K562 (cell line): ENCODE data around the gene MAP3K4. TPM values are rescaled to one million over a fixed set of nuclear protein-coding genes. Genes with fewer than 3 reads are reported as not detected.

Experiments used
- ARNT ChIP-seq, 2 experiments: fragments of 450-650 bp; IDR thresholded peaks; 2 replicates each; pipeline ENCODE4 v1.6.1; 2016; ENCODE audit warnings: mild to moderate bottlenecking in 1 of 2
- ATF6 ChIP-seq: sonication (generic); formaldehyde crosslinking; IDR thresholded peaks from 2 replicates; pipeline ENCODE4 v1.4.0; 2020; ENCODE audit warnings: mild to moderate bottlenecking, missing genetic modification reagents
- CC2D1A ChIP-seq: fragments of 450-650 bp; IDR thresholded peaks from 2 replicates; pipeline ENCODE4 v1.6.1; 2017; ENCODE audit warnings: mild to moderate bottlenecking
- CGGBP1 ChIP-seq: fragments of 250-450 bp; sonication (Bioruptor Pico); IDR thresholded peaks from 2 replicates; pipeline ENCODE4 v1.9.0; 2021; ENCODE audit warnings: mild to moderate bottlenecking
- CTBP1 ChIP-seq: fragments of 450-650 bp; IDR thresholded peaks from 2 replicates; pipeline ENCODE4 v1.6.1; 2016; ENCODE audit warnings: borderline replicate concordance
- DIDO1 ChIP-seq: fragments of 450-650 bp; IDR thresholded peaks from 2 replicates; pipeline ENCODE4 v1.6.1; 2016; ENCODE audit warnings: low read depth, missing biosample characterization, missing genetic modification characterization
- ETV1 ChIP-seq: fragments of 450-650 bp; conservative IDR thresholded peaks from 2 replicates; pipeline ENCODE4 v1.6.1; 2016; ENCODE audit warnings: missing genetic modification characterization, control low read depth, low read depth, missing compliant biosample characterization
- KDM2B ChIP-seq: fragments of 250-450 bp; sonication (Bioruptor Pico); IDR thresholded peaks from 2 replicates; pipeline ENCODE4 v1.8.0; 2021; ENCODE audit warnings: mild to moderate bottlenecking, moderate library complexity
- MYC ChIP-seq, 2 experiments: fragments of 250-450 bp in 1 of 2; sonication (Bioruptor Pico) in 1 of 2; IDR thresholded peaks; 2 replicates each; pipeline versions ENCODE4 v1.5.1 to v1.6.1; 2012 to 2021; ENCODE audit warnings: low read depth in 2 of 2, borderline replicate concordance in 1 of 2, improper control_type of control experiment in 1 of 2, low read length in 1 of 2, mild to moderate bottlenecking in 1 of 2, moderate library complexity in 1 of 2
- NCOA1 ChIP-seq: fragments of 450-650 bp; IDR thresholded peaks from 2 replicates; pipeline ENCODE4 v1.6.1; 2016; ENCODE audit warnings: low read depth
- NCOA4 ChIP-seq: fragments of 450-650 bp; IDR thresholded peaks from 2 replicates; pipeline ENCODE4 v1.6.1; 2018; ENCODE audit warnings: mild to moderate bottlenecking; ENCODE audit not compliant: partially characterized antibody
- RAD51 ChIP-seq: fragments of 450-650 bp; IDR thresholded peaks from 2 replicates; pipeline ENCODE4 v1.7.1; 2016; ENCODE audit warnings: low read depth, mild to moderate bottlenecking, borderline replicate concordance
- SETDB1 ChIP-seq: IDR thresholded peaks from one replicate; pipeline ENCODE4 v1.6.1; 2012; ENCODE audit warnings: low read length, control low read depth, inconsistent platforms
- TGIF2 ChIP-seq: sonication (generic); formaldehyde crosslinking; IDR thresholded peaks from 2 replicates; pipeline ENCODE4 v1.8.1; 2022; ENCODE audit warnings: mild to moderate bottlenecking, missing genetic modification reagents, moderate library complexity
- THAP7 ChIP-seq: fragments of 250-450 bp; sonication (Bioruptor Pico); IDR thresholded peaks from 2 replicates; pipeline ENCODE4 v1.5.0; 2021
- XRCC3 ChIP-seq: fragments of 450-650 bp; IDR thresholded peaks from 2 replicates; pipeline ENCODE4 v1.6.1; 2017; ENCODE audit warnings: mild to moderate bottlenecking, moderate library complexity
- ZNF143 ChIP-seq: sonication (generic); formaldehyde crosslinking; IDR thresholded peaks from 2 replicates; pipeline ENCODE4 v1.9.0; 2022; ENCODE audit warnings: mild to moderate bottlenecking, missing genetic modification reagents
- ZNF445 ChIP-seq: fragments of 250-450 bp; sonication (Bioruptor Pico); IDR thresholded peaks from 2 replicates; pipeline ENCODE4 v1.4.0; 2020; ENCODE audit warnings: low read depth, mild to moderate bottlenecking, moderate library complexity
- ZNF699 ChIP-seq: fragments of 250-450 bp; sonication (Bioruptor Pico); IDR thresholded peaks from 2 replicates; pipeline ENCODE4 v1.8.0; 2021; ENCODE audit warnings: mild to moderate bottlenecking, moderate library complexity; ENCODE audit not compliant: insufficient replicate concordance
- ZNF740 ChIP-seq, 3 experiments: fragments of 200-800 bp in 1 of 3; sonication (Bioruptor generic) in 1 of 3; sonication (generic) in 1 of 3; formaldehyde crosslinking in 1 of 3; IDR thresholded peaks; 2 replicates each; pipeline versions ENCODE4 v1.6.1 to v1.8.0; 2016 to 2022; ENCODE audit warnings: mild to moderate bottlenecking in 2 of 3, missing compliant biosample characterization in 2 of 3, missing genetic modification characterization in 2 of 3, missing genetic modification reagents in 1 of 3
- polyA plus RNA-seq, 8 experiments: library from polyadenylated mRNA; depleted of rRNA in 4 of 8; stranded (reverse) in 5 of 8; unstranded in 3 of 8; fragments of >200 nt; fragmentation: Nextera tagmentation in 2 of 8; fragmentation: Illumina TruSeq in 1 of 8; extraction: Ambion mirVana in 2 of 8; extraction: Trizol in 1 of 8; gene quantifications; 2 replicates each; pipeline versions ENCODE4 v1.2.1 to v1.2.3, GENCODE V29; 2011 to 2014; ENCODE audit warnings: inconsistent platforms in 1 of 8, missing spikeins in 1 of 8
- total RNA-seq, 7 experiments: library from RNA; depleted of rRNA in 6 of 7; stranded (reverse); fragments of >200 nt in 6 of 7; fragmentation: Illumina TruSeq in 2 of 7; extraction: Trizol in 2 of 7; gene quantifications; 2 replicates each; pipeline versions ENCODE4 v1.2.1 to v1.2.3, GENCODE V29; 2011 to 2021; ENCODE audit warnings: low replicate concordance in 1 of 7
- TF ChIP-seq, protein P1 (sequence below): IDR thresholded peaks from 2 replicates; pipeline ENCODE4 v1.6.1; 2014; ENCODE audit warnings: antibody characterized with exemption

Gene MAP3K4
- total and polyA plus RNA-seq, 9 of the 15 experiments (the other 6 are each of a cell fraction or from before 2014, with no cell fraction given): 21.0 to 77.2 (median 48.9) TPM

GRCh38 chr6:160990847-160991405 lies 643 bp upstream of the MAP3K4 start (continued):
- TF ChIP-seq ZNF740 (CRISPR knock-in tag; IDR thresholded peaks at IDR 0.05) (peak; percentile 4; the same call in 1 of the 2 replicates), ZNF740 (tag; IDR thresholded peaks at IDR 0.05) (no peak), DIDO1 (tag) (no peak), ETV1 (peak; percentile 43; the same call in 1 of the 2 replicates), ARNT (IDR thresholded peaks at IDR 0.05) (peak in 1 of 2 experiments; percentile 46; a peak in 1 of 4 replicates), ZNF445 (no peak), THAP7 (CRISPR knock-in tag) (no peak), ZNF143 (no peak; the same call in 1 of the 2 replicates), KDM2B (CRISPR knock-in tag) (no peak), CTBP1 (no peak), XRCC3 (no peak), TGIF2 (no peak), CGGBP1 (peak; percentile 84; the same call in 1 of the 2 replicates), ATF6 (CRISPR knock-in tag) (0 out of 2 replicates have a peak, but pooled peaks have one; percentile 23), NCOA1 (0 out of 2 replicates have a peak, but pooled peaks have one; percentile 49), MYC (IDR thresholded peaks at IDR 0.05; ENCODE audit: low read depth, low read length) (no peak), MYC (CRISPR knock-in tag; IDR thresholded peaks at IDR 0.05; ENCODE audit: borderline replicate concordance, low read depth) (0 out of 2 replicates have a peak, but pooled peaks have one; percentile 42), ZNF699 (CRISPR knock-in tag) (no peak), NCOA4 (no peak), RAD51 (no peak), SETDB1 (no peak), CC2D1A (no peak)
- TF ChIP-seq, protein P1, sequence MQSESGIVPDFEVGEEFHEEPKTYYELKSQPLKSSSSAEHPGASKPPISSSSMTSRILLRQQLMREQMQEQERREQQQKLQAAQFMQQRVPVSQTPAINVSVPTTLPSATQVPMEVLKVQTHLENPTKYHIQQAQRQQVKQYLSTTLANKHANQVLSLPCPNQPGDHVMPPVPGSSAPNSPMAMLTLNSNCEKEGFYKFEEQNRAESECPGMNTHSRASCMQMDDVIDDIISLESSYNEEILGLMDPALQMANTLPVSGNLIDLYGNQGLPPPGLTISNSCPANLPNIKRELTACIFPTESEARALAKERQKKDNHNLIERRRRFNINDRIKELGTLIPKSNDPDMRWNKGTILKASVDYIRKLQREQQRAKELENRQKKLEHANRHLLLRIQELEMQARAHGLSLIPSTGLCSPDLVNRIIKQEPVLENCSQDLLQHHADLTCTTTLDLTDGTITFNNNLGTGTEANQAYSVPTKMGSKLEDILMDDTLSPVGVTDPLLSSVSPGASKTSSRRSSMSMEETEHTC: 0 out of 2 replicates have a peak, but pooled peaks have one; percentile 12
